A549 (cell line): ENCODE data around the gene TREX2. TPM values are rescaled to one million over a fixed set of nuclear protein-coding genes. Genes with fewer than 3 reads are reported as not detected.

Experiments
- ATAC-seq, 2 experiments: fragments of 200-7000 bp in 1 of 2; fragments of >200 bp in 1 of 2; cut with Nextera tagmentation in 1 of 2; cut with Tn5 transposase in 1 of 2; 3 replicates each; pipeline versions ENCODE4 v1.8.0 to v1.9.1; 2018 to 2020; ENCODE audit warnings: mild to moderate bottlenecking in 1 of 2, moderate library complexity in 1 of 2
- CTCF ChIA-PET: fragments of 300-600 bp; sonication (Branson Sonifier 250); formaldehyde crosslinking; extraction: SDS; loops from one replicate; lab custom pipeline; 2021; ENCODE audit warnings: antibody characterized with exemption, inconsistent platforms; lab: Yijun Ruan, JAX
- POLR2A ChIA-PET: fragments of 350-600 bp; formaldehyde crosslinking; extraction: SDS; loops from one replicate; lab custom pipeline; 2021; ENCODE audit warnings: antibody characterized with exemption, inconsistent platforms; lab: Yijun Ruan, JAX
- DNase-seq, 2 experiments: peaks; one replicate each; pipeline versions ENCODE4 v3.0.0 to v3.0.0-alpha.2; 2011 to 2016; ENCODE audit warnings: low read depth in 1 of 2, low spot score in 1 of 2
- FAIRE-seq: peaks from 2 replicates; lab custom pipeline; 2011; peaks lifted over from hg19 to GRCh38; lab: Jason Lieb, UNC
- H3K27ac ChIP-seq, 2 experiments: fragments of >200 bp; sonication (Bioruptor Twin); formaldehyde crosslinking; 3 replicates each; pipeline ENCODE4 v1.5.1; 2016 to 2017
- H3K4me1 ChIP-seq: fragments of >200 bp; sonication (Bioruptor Twin); formaldehyde crosslinking; 3 replicates; pipeline ENCODE4 v1.6.1; 2016
- H3K4me2 ChIP-seq: fragments of >200 bp; sonication (Bioruptor Twin); formaldehyde crosslinking; 3 replicates; pipeline ENCODE4 v1.6.1; 2016
- H3K4me3 ChIP-seq: fragments of >200 bp; sonication (Bioruptor Twin); formaldehyde crosslinking; 3 replicates; pipeline ENCODE4 v1.5.1; 2016
- H3K9me3 ChIP-seq: fragments of >200 bp; sonication (Bioruptor Twin); formaldehyde crosslinking; 3 replicates; pipeline ENCODE4 v1.6.1; 2016
- CBX2 ChIP-seq: fragments of 200-600 bp; sonication (generic); IDR thresholded peaks from 2 replicates; pipeline ENCODE4 v1.6.1; 2016; ENCODE audit warnings: low read depth, mild to moderate bottlenecking, borderline replicate concordance
- CBX8 ChIP-seq: fragments of 200-600 bp; sonication (generic); IDR thresholded peaks from 2 replicates; pipeline ENCODE4 v1.6.1; 2016
- CHD2 ChIP-seq: fragments of 150-350 bp; IDR thresholded peaks from 2 replicates; pipeline ENCODE4 v1.6.1; 2014; ENCODE audit warnings: low read length; ENCODE audit not compliant: partially characterized antibody
- CHD4 ChIP-seq: fragments of 200-600 bp; sonication (generic); IDR thresholded peaks from 2 replicates; pipeline ENCODE4 v1.6.1; 2016; ENCODE audit warnings: antibody characterized with exemption, mild to moderate bottlenecking, borderline replicate concordance
- CTCF ChIP-seq: fragments of >200 bp; sonication (Bioruptor Twin); formaldehyde crosslinking; IDR thresholded peaks from 3 replicates; pipeline ENCODE4 v1.5.1; 2016
- E2F6 ChIP-seq: IDR thresholded peaks from 2 replicates; pipeline ENCODE4 v1.6.1; 2012; ENCODE audit warnings: low read depth, borderline replicate concordance
- ESRRA ChIP-seq: fragments of 150-350 bp; IDR thresholded peaks from 2 replicates; pipeline ENCODE4 v1.6.1; 2014; ENCODE audit warnings: mild to moderate bottlenecking, low read length, borderline replicate concordance
- FOSB ChIP-seq: fragments of 250-450 bp; sonication (Bioruptor Pico); IDR thresholded peaks from 2 replicates; pipeline ENCODE4 v1.5.0; 2020; ENCODE audit warnings: mild to moderate bottlenecking, moderate library complexity
- FOSL2 ChIP-seq, 2 experiments: fragments of 450-650 bp in 1 of 2; fragments of >200 bp in 1 of 2; sonication (Bioruptor Twin) in 1 of 2; formaldehyde crosslinking; IDR thresholded peaks; 2 replicates each; pipeline versions ENCODE4 v1.5.0 to v1.6.1; 2016 to 2020; ENCODE audit warnings: mild to moderate bottlenecking in 1 of 2, moderate library complexity in 1 of 2
- FOXS1 ChIP-seq: fragments of 250-450 bp; sonication (Bioruptor Pico); IDR thresholded peaks from 2 replicates; pipeline ENCODE4 v1.5.0; 2020; ENCODE audit warnings: mild to moderate bottlenecking, moderate library complexity
- GATA3 ChIP-seq: IDR thresholded peaks from 2 replicates; pipeline ENCODE4 v1.6.1; 2012; ENCODE audit warnings: borderline replicate concordance
- HDAC2 ChIP-seq: fragments of 200-600 bp; sonication (generic); IDR thresholded peaks from 2 replicates; pipeline ENCODE4 v1.6.1; 2016
- HES2 ChIP-seq: fragments of >200 bp; sonication (Bioruptor Twin); formaldehyde crosslinking; IDR thresholded peaks from 2 replicates; pipeline ENCODE4 v1.6.1; 2016
- HOXA7 ChIP-seq: fragments of 250-450 bp; sonication (Bioruptor Pico); IDR thresholded peaks from 2 replicates; pipeline ENCODE4 v1.5.0; 2020; ENCODE audit warnings: mild to moderate bottlenecking, moderate library complexity
- JUN ChIP-seq, 2 experiments: fragments of >200 bp; sonication (Bioruptor Twin); formaldehyde crosslinking; IDR thresholded peaks; 2 replicates in 1 of 2; 3 replicates in 1 of 2; pipeline ENCODE4 v1.6.1; 2016 to 2017
- KDM1A ChIP-seq: fragments of 200-600 bp; sonication (generic); IDR thresholded peaks from 2 replicates; pipeline ENCODE4 v1.6.1; 2016; ENCODE audit warnings: low read depth, mild to moderate bottlenecking
- KDM5A ChIP-seq: fragments of 200-600 bp; sonication (generic); IDR thresholded peaks from 2 replicates; pipeline ENCODE4 v1.6.1; 2016; ENCODE audit warnings: antibody characterized with exemption, mild to moderate bottlenecking
- MAFK ChIP-seq: fragments of 450-650 bp; IDR thresholded peaks from 2 replicates; pipeline ENCODE4 v1.6.1; 2014; ENCODE audit not compliant: partially characterized antibody
- MAX ChIP-seq: IDR thresholded peaks from 2 replicates; pipeline ENCODE4 v1.6.1; 2012
- MYC ChIP-seq: IDR thresholded peaks from 2 replicates; pipeline ENCODE4 v1.6.1; 2012; ENCODE audit warnings: mild to moderate bottlenecking, inconsistent platforms, low read length, improper control_type of control experiment, borderline replicate concordance
- PBX3 ChIP-seq: IDR thresholded peaks from 2 replicates; pipeline ENCODE4 v1.6.1; 2012
- PHF8 ChIP-seq: fragments of 200-600 bp; sonication (generic); IDR thresholded peaks from 2 replicates; pipeline ENCODE4 v1.6.1; 2016; ENCODE audit warnings: low read depth, mild to moderate bottlenecking, antibody characterized with exemption, moderate library complexity, borderline replicate concordance
- POLR2A ChIP-seq: IDR thresholded peaks from 2 replicates; pipeline ENCODE4 v1.6.1; 2012; ENCODE audit warnings: mild to moderate bottlenecking, low read length
- POLR2AphosphoS2 ChIP-seq: conservative IDR thresholded peaks from 2 replicates; pipeline ENCODE4 v1.6.1; 2012; ENCODE audit warnings: low read length, improper control_type of control experiment, inconsistent platforms
- RARB ChIP-seq: fragments of 250-450 bp; sonication (Bioruptor Pico); IDR thresholded peaks from 2 replicates; pipeline ENCODE4 v1.8.0; 2021; ENCODE audit warnings: mild to moderate bottlenecking, moderate library complexity
- SMC3 ChIP-seq: fragments of >200 bp; sonication (Bioruptor Twin); formaldehyde crosslinking; IDR thresholded peaks from 3 replicates; pipeline ENCODE4 v1.6.1; 2018; ENCODE audit warnings: inconsistent platforms
- USF2 ChIP-seq: fragments of 450-650 bp; IDR thresholded peaks from 2 replicates; pipeline ENCODE4 v1.6.1; 2014; ENCODE audit warnings: antibody characterized with exemption
- ZC3H11A ChIP-seq: fragments of 450-650 bp; IDR thresholded peaks from 2 replicates; pipeline ENCODE4 v1.6.1; 2014; ENCODE audit warnings: antibody characterized with exemption, mild to moderate bottlenecking
- ZFP36 ChIP-seq: fragments of 450-650 bp; IDR thresholded peaks from 2 replicates; pipeline ENCODE4 v1.6.1; 2014; ENCODE audit warnings: borderline replicate concordance; ENCODE audit not compliant: partially characterized antibody
- ZNF302 ChIP-seq: fragments of 250-450 bp; sonication (Bioruptor Pico); IDR thresholded peaks from 2 replicates; pipeline ENCODE4 v1.9.0; 2021; ENCODE audit warnings: inconsistent platforms, mild to moderate bottlenecking, moderate library complexity
- WGBS: methylation state at CpG from one replicate; pipeline ENCODE4 v1.1.6; 2017; ENCODE audit errors: missing lambda C conversion rate; 5-methylcytosine and 5-hydroxymethylcytosine counted together
- polyA plus RNA-seq, 4 experiments: library from polyadenylated mRNA; depleted of rRNA in 3 of 4; stranded (reverse); fragments of >200 nt; fragmentation: RNase III in 1 of 4; extraction: RNeasy Plus Mini Kit Qiagen cat#74134 plus additional on column Dnase treatment in 1 of 4; gene quantifications; 2 replicates in 3 of 4; 3 replicates in 1 of 4; pipeline ENCODE4 v1.2.3, GENCODE V29; 2011 to 2017

The TREX2 gene
- polyA plus RNA-seq, 2 of the 4 experiments (the other 2 are of a cell fraction) = 0.27 to 0.99 TPM

GRCh38 chrX:153474266-153474665 is 28.4 kb upstream of the TREX2 start:
- ChIA-PET CTCF (interaction anchor here (11.1 kb wide), 1 partner anchor 34 kb away, joined by 130 read pairs; no protein-coding TSS in a partner anchor), POLR2A (no interaction called here)
- ATAC-seq (no peak), FAIRE-seq (no peak), DNase-seq (no peak)
- Histone ChIP-seq H3K9me3 (no peaks in the 10 kb centered on the region), H3K4me1 (peaks cover 3% of the 10 kb centered on the region; the same call in 1 of the 3 replicates), H3K4me3 (no peak overlapping the region), H3K27ac (no peak overlapping the region), H3K4me2 (no peak overlapping the region)
- TF ChIP-seq POLR2AphosphoS2 = no peak
- TF ChIP-seq HDAC2 = no peak
- TF ChIP-seq CTCF = no peak
- TF ChIP-seq USF2 = no peak
- TF ChIP-seq KDM5A = no peak
- no peak for TF ChIP-seq MAFK
- no peak for TF ChIP-seq MYC
- TF ChIP-seq MAX = no peak
- no peak for TF ChIP-seq KDM1A
- no peak for TF ChIP-seq RARB (CRISPR knock-in tag)
- no peak for TF ChIP-seq E2F6
- no peak for TF ChIP-seq SMC3
- no peak for TF ChIP-seq PHF8
- no peak for TF ChIP-seq ESRRA
- TF ChIP-seq HOXA7 (CRISPR knock-in tag) = no peak
- 93% methylated on average over 6 of the region's 10 CpGs for WGBS

GRCh38 chrX:153473126-153473525 is 27.3 kb upstream of the TREX2 start:
- H3K9me3 ChIP-seq = no peaks in the 10 kb centered on the region
- FAIRE-seq = no peak
- ChIA-PET POLR2A (no interaction called here), CTCF (interaction anchor here (0.9 to 11.1 kb wide), 6 partner anchors 11 to 515 kb away, joined by 3 to 130 read pairs (median 3); no protein-coding TSS in a partner anchor)
- TF ChIP-seq FOSL2 (IDR thresholded peaks at IDR 0.05) (no peak), FOSL2 (CRISPR knock-in tag; IDR thresholded peaks at IDR 0.05) (no peak), ZC3H11A (no peak), FOXS1 (CRISPR knock-in tag) (no peak), PBX3 (no peak), CHD2 (no peak), FOSB (CRISPR knock-in tag) (no peak), CHD4 (no peak), ZNF302 (CRISPR knock-in tag) (no peak), RARB (CRISPR knock-in tag) (no peak), ZFP36 (no peak), GATA3 (no peak), POLR2A (no peak), HES2 (no peak), CTCF (no peak), MAFK (no peak), CBX2 (no peak), JUN (IDR thresholded peaks at IDR 0.05) (no peak), CBX8 (no peak), MYC (no peak)
- WGBS = 96% methylated on average over 4 of the region's 10 CpGs
- no peak overlapping the region for H3K27ac ChIP-seq
- H3K4me2 ChIP-seq = no peak overlapping the region
- no peak for ATAC-seq
- H3K4me1 ChIP-seq = peaks cover 3% of the 10 kb centered on the region; the same call in 1 of the 3 replicates
- no peak overlapping the region for H3K4me3 ChIP-seq
- DNase-seq = no peak
